Esophagus squamous epithelium (tissue), 4 donors: ENCODE results near the gene GREM2.

Experiments used
- POLR2A ChIP-seq, 4 donors: fragments of 450-650 bp; IDR thresholded peaks; one replicate each; pipeline ENCODE4 v1.6.1; 2017; ENCODE audit warnings: antibody characterized with exemption in 4 of 4, mild to moderate bottlenecking in 4 of 4, moderate library complexity in 3 of 4
- TF ChIP-seq, protein P1 (sequence below), 6 experiments: fragments of 450-650 bp in 4 of 6; fragments of 200-600 bp in 2 of 6; sonication (generic) in 2 of 6; IDR thresholded peaks; one replicate each; pipeline ENCODE4 v1.5.1; 2016 to 2019; ENCODE audit warnings: antibody characterized with exemption in 6 of 6, mild to moderate bottlenecking in 4 of 6, moderate library complexity in 4 of 6

DNA sequence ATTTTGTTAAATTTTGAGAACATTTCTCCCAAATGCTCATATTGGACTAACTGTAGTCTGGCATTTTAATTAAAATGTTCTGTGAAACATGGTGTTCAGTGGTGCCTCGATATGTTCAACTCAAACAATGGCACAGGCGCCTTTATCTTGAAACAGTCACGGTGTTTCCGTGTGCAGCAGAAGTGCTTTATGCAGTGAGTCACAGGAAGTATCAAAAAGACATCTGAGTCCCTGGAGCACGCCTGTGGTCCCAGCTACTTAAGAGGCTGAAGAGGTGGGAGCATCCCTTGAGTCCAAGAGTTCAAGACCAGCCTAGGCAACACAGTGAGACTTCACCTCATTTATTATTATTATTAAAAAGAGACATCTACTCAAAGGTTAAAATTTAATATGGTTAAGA is 52.2 kb downstream of the GREM2 start:
- TF ChIP-seq, protein P1, sequence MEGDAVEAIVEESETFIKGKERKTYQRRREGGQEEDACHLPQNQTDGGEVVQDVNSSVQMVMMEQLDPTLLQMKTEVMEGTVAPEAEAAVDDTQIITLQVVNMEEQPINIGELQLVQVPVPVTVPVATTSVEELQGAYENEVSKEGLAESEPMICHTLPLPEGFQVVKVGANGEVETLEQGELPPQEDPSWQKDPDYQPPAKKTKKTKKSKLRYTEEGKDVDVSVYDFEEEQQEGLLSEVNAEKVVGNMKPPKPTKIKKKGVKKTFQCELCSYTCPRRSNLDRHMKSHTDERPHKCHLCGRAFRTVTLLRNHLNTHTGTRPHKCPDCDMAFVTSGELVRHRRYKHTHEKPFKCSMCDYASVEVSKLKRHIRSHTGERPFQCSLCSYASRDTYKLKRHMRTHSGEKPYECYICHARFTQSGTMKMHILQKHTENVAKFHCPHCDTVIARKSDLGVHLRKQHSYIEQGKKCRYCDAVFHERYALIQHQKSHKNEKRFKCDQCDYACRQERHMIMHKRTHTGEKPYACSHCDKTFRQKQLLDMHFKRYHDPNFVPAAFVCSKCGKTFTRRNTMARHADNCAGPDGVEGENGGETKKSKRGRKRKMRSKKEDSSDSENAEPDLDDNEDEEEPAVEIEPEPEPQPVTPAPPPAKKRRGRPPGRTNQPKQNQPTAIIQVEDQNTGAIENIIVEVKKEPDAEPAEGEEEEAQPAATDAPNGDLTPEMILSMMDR (IDR thresholded peaks at IDR 0.05): no peak
- TF ChIP-seq POLR2A (IDR thresholded peaks at IDR 0.05): no peak
